Ovary (tissue), 9 donors: ENCODE data around the gene SLC25A33. TPM values are rescaled to one million over a fixed set of nuclear protein-coding genes. Genes with fewer than 3 reads are reported as not detected.

ENCODE experiments used
- DNase-seq, 5 donors: peaks; one replicate each; pipeline ENCODE4 v3.0.0-alpha.2; 2019 to 2020
- H3K27ac ChIP-seq, 2 donors: fragments of 200-600 bp; one replicate each; pipeline versions ENCODE4 v1.5.1 to v1.8.0; 2019 to 2022
- H3K27me3 ChIP-seq: fragments of 200-600 bp; one replicate; pipeline ENCODE4 v1.8.0; 2022
- H3K36me3 ChIP-seq: fragments of 200-600 bp; sonication (generic); one replicate; pipeline ENCODE4 v1.5.1; 2019
- H3K4me1 ChIP-seq: one replicate; pipeline ENCODE4 v1.8.1; 2013; ENCODE audit warnings: mild to moderate bottlenecking, moderate library complexity; ENCODE audit not compliant: insufficient read depth
- H3K4me3 ChIP-seq: fragments of 200-600 bp; sonication (generic); one replicate; pipeline ENCODE4 v1.5.1; 2017
- H3K9me3 ChIP-seq, 2 donors: fragments of 200-600 bp in 1 of 2; sonication (generic) in 1 of 2; one replicate each; pipeline versions ENCODE4 v1.5.1 to v1.8.1; 2013 to 2019; ENCODE audit warnings: mild to moderate bottlenecking in 1 of 2, moderate library complexity in 1 of 2
- CTCF ChIP-seq, 3 donors: fragments of 450-650 bp in 2 of 3; fragments of 200-600 bp in 1 of 3; IDR thresholded peaks; one replicate each; pipeline versions ENCODE4 v1.5.1 to v1.8.0; 2016 to 2022; ENCODE audit warnings: antibody characterized with exemption in 3 of 3, mild to moderate bottlenecking in 1 of 3
- EP300 ChIP-seq: sonication (generic); formaldehyde crosslinking; IDR thresholded peaks from one replicate; pipeline ENCODE4 v1.6.1; 2017; ENCODE audit warnings: antibody characterized with exemption
- POLR2A ChIP-seq: fragments of 450-650 bp; IDR thresholded peaks from one replicate; pipeline ENCODE4 v1.6.1; 2017; ENCODE audit warnings: antibody characterized with exemption, mild to moderate bottlenecking, moderate library complexity
- WGBS, 3 donors: extraction: QIAGEN DNeasy Blood & Tissue Kit in 1 of 3; methylation state at CpG; one replicate each; pipeline versions ENCODE4 v1.1.5 to v1.1.7; 2013 to 2017; 5-methylcytosine and 5-hydroxymethylcytosine counted together
- intact Hi-C, 4 donors: fragments of 100-400 bp; cut with DNase I; formaldehyde crosslinking; loops; one replicate each; pipeline versions ENCODE4 v1.11.0 to v1.15.1; 2022 to 2023
- polyA plus RNA-seq, 2 donors: library from polyadenylated mRNA; stranded (reverse); fragments of 200-250 nt in 1 of 2; fragments of 350-450 nt in 1 of 2; fragmentation: Illumina TruSeq in 1 of 2; extraction: RNeasy Lipid Tissue Mini Kit (QIAGEN cat#74804) in 1 of 2; gene quantifications; one replicate each; pipeline ENCODE4 v1.2.3, GENCODE V29; 2013 to 2014
- total RNA-seq, 7 donors: library from RNA; depleted of rRNA in 2 of 7; stranded (reverse); fragments of >200 nt in 2 of 7; fragmentation: NEBNext Ultra II Directional in 3 of 7; extraction: Animal tissue kit (Norgen Biotek cat#: 25700) in 3 of 7; gene quantifications; one replicate each; pipeline versions ENCODE4 v1.1.0 to v1.2.4, GENCODE V29; 2016 to 2023
- donor health status: DM: no; HTN: no; CAD: no; lungs with moderate emphysema.
- donor health status: DM: no; HTN: no; CAD: no.
- donor health status: Bipolar disorder and iron deficiency.
- donor health status: DM: yes; HTN: yes; CAD: no.
- donor health status: DM: no; HTN: no; CAD: no.
- donor health status: DM: yes; HTN: yes; CAD: no.

SLC25A33 gene
- total and polyA plus RNA-seq, 9 donors = 1.3 to 5.9 (median 3.9) TPM

GRCh38 chr1:9580942-9581341, 41.7 kb downstream of the SLC25A33 start:
- no peaks in the 10 kb centered on the region for H3K9me3 ChIP-seq
- H3K4me1 ChIP-seq = peaks cover 7% of the 10 kb centered on the region
- H3K27me3 ChIP-seq = no peaks in the 10 kb centered on the region
- DNase-seq = no peak
- no peak for TF ChIP-seq POLR2A
- TF ChIP-seq CTCF (IDR thresholded peaks at IDR 0.05) = no peak
- no peak for TF ChIP-seq EP300
- no peaks in the 10 kb centered on the region for H3K36me3 ChIP-seq
- 84 to 94% (median 88%) methylated on average over 2 of the region's 2 CpGs for WGBS, 3 donors
- intact Hi-C loops = no loop called here
- no peak overlapping the region for H3K27ac ChIP-seq
- H3K4me3 ChIP-seq = no peak overlapping the region

DNA sequence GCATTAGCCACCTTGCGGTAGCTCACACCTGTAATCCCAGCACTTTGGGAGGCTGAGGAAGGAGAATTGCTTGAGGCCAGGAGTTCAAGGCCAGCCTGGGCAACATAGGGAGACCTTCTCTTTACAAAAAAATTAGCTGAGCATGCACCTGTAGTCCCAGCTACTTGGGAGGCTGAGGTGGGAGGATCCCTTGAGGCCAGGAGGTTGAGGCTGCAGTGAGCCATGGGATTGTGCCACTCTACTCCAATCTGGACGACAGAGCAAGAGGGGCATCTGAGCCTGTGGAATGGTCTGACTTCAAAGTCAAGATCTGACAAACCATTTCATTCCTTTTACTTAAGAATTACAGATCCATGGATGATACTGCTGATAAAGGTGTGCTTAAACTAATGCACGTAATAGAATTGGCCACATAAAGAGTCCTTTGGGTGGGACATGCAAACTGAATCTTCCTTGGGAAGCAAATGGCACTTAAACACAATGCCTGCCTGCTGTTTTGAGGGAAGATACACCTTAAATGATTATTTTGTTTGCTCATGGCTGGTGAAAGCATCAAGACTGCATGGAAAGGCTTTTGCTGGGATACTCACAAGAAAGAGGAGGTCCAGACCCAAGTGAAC, 47.0 kb downstream of the SLC25A33 start:
- Histone ChIP-seq H3K27me3 (no peaks in the 10 kb centered on the region), H3K9me3 (no peaks in the 10 kb centered on the region), H3K4me3 (no peak overlapping the region), H3K27ac (no peak overlapping the region), H3K36me3 (no peaks in the 10 kb centered on the region), H3K4me1 (peaks cover 7% of the 10 kb centered on the region)
- TF ChIP-seq EP300 (no peak), CTCF (IDR thresholded peaks at IDR 0.05) (no peak), POLR2A (no peak)
- intact Hi-C loops = no loop called here
- 85 to 90% (median 89%) methylated on average over 3 of the region's 3 CpGs for WGBS, 3 donors
- no peak for DNase-seq

DNA sequence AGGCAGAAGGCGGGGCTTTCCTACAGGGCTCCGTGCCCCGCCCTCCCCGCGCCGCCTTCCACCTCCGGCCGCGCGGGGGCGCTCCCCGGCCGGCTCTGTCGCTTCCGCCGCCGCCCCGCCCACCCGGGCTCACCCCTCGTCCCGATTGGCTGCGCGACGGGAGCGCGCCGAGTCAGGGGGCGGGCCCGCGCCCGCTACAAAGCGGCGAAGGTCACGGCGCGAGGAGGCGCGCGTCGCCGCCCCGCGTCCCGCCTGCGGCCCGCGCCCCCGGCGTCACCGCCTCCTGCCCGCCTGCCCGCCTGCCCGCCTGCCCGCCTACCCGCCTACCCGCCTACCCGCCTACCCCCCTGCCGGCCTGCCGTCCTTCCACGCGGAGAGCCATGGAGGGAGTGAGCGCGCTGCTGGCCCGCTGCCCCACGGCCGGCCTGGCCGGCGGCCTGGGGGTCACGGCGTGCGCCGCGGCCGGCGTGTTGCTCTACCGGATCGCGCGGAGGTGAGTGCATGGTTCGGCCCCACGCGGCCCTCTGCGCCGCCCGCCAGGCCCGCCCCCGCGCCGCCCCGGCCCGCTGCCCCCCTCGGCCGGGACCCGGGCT, 49.4 kb downstream of the SLC25A33 start, which contains the start of gene TMEM201:
TMEM201 (plus strand) TSS at position 361 of the 593 bp plus-strand sequence; CDS start at position 381, 20 bp downstream.
- 0 to 1% (median 1%) methylated on average over 22 to 88 of the region's 94 CpGs for WGBS, 3 donors
- H3K9me3 ChIP-seq = no peaks in the 10 kb centered on the region
- intact Hi-C loops = no loop called here
- peak within 1 kb of the TSS in 1 of 2 donors; percentile 54 for H3K27ac ChIP-seq
- peaks cover 12% of the 10 kb centered on the region for H3K4me1 ChIP-seq
- peak within 1 kb of the TSS; percentile 71 for H3K4me3 ChIP-seq
- TF ChIP-seq CTCF (IDR thresholded peaks at IDR 0.05) (peak; percentile 76 to 93 (median 83)), EP300 (no peak), POLR2A (peak; percentile 51)
- H3K27me3 ChIP-seq = no peaks in the 10 kb centered on the region
- no peaks in the 10 kb centered on the region for H3K36me3 ChIP-seq
- DNase-seq = peak; percentile 93 to 97 (median 96)

DNA sequence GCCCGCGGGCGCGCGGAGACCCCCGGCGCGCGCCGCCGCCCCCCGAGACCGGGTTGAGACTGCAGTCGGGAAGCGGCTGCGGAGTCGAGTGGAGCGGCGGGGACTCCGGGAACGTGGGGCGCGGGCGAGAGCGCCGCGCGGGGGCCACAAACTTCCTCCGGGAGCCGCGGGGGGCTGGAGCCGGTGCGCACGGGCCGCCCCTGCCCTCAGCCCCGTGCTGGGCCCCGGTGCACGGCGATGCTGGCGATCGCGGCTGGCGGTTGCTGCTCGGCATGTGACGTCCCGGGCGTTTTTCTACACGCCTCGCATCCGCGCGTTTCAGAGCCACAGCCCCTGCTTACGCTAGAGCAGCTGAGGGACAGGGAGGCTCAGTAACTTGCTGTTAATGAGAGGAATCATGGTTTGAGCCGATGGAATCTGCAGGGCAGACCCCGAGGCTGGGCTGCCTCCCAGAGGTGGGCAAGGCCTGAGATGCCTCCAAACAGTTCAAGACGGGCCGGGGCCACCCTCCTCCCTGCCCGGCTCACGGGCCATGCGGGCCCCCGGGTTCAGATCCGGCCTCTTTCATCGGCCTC, 50.0 kb downstream of the SLC25A33 start:
- peak overlapping the region; percentile 71 for H3K4me3 ChIP-seq
- intact Hi-C loops = no loop called here
- 1 to 5% (median 1%) methylated on average over 9 to 63 of the region's 63 CpGs for WGBS, 3 donors
- H3K36me3 ChIP-seq = no peaks in the 10 kb centered on the region
- TF ChIP-seq CTCF (IDR thresholded peaks at IDR 0.05) = no peak
- no peak for TF ChIP-seq POLR2A
- TF ChIP-seq EP300 = no peak
- no peaks in the 10 kb centered on the region for H3K27me3 ChIP-seq
- DNase-seq = peak in 3 of 5 donors; percentile 42 to 62 (median 54)
- H3K27ac ChIP-seq = no peak overlapping the region
- H3K9me3 ChIP-seq = no peaks in the 10 kb centered on the region
- H3K4me1 ChIP-seq = peaks cover 12% of the 10 kb centered on the region
